Heart right ventricle (tissue), 16 donors: ENCODE measurements around the gene MMP25. TPM values are rescaled to one million over a fixed set of nuclear protein-coding genes. Genes with fewer than 3 reads are reported as not detected.

ENCODE experiments used
- ATAC-seq, 8 donors: fragments of 200-7000 bp; cut with Tn5 transposase; one replicate each; pipeline ENCODE4 v1.9.1; 2020; ENCODE audit warnings: mild to moderate bottlenecking in 8 of 8, moderate library complexity in 8 of 8, moderate number of reproducible peaks in 1 of 8
- DNase-seq, 2 donors: peaks; one replicate each; pipeline ENCODE4 v3.0.0-alpha.2; 2020
- H3K27ac ChIP-seq, 10 donors: fragments of 200-600 bp; sonication (generic) in 2 of 10; one replicate each; pipeline versions ENCODE4 v1.5.0 to v1.8.0; 2020 to 2022; ENCODE audit warnings: mild to moderate bottlenecking in 3 of 10
- H3K27me3 ChIP-seq, 7 donors: fragments of 200-600 bp; one replicate each; pipeline ENCODE4 v1.8.0; 2021 to 2022; ENCODE audit warnings: mild to moderate bottlenecking in 2 of 7
- H3K36me3 ChIP-seq, 9 donors: fragments of 200-600 bp; sonication (generic) in 1 of 9; one replicate each; pipeline versions ENCODE4 v1.5.0 to v1.8.0; 2020 to 2022; ENCODE audit warnings: mild to moderate bottlenecking in 2 of 9
- H3K4me1 ChIP-seq, 9 donors: fragments of 200-600 bp; sonication (generic) in 1 of 9; one replicate each; pipeline versions ENCODE4 v1.5.0 to v1.8.0; 2020 to 2022; ENCODE audit warnings: mild to moderate bottlenecking in 4 of 9
- H3K4me3 ChIP-seq, 10 donors: fragments of 200-600 bp; sonication (generic) in 2 of 10; one replicate each; pipeline versions ENCODE4 v1.5.0 to v1.8.0; 2020 to 2022; ENCODE audit warnings: mild to moderate bottlenecking in 7 of 10, moderate library complexity in 2 of 10
- H3K9me3 ChIP-seq, 11 donors: fragments of 200-600 bp in 10 of 11; sonication (generic) in 2 of 11; one replicate each; pipeline versions ENCODE4 v1.5.0 to v1.8.0; 2013 to 2022; ENCODE audit warnings: mild to moderate bottlenecking in 2 of 11, control low read depth in 1 of 11, moderate library complexity in 1 of 11
- CTCF ChIP-seq, 9 donors: fragments of 200-600 bp; sonication (generic) in 2 of 9; IDR thresholded peaks; one replicate each; pipeline versions ENCODE4 v1.5.0 to v1.8.0; 2021 to 2022; ENCODE audit warnings: antibody characterized with exemption in 9 of 9, mild to moderate bottlenecking in 5 of 9, moderate library complexity in 1 of 9
- WGBS, 2 donors: extraction: QIAGEN DNeasy Blood & Tissue Kit; methylation state at CpG; one replicate each; pipeline ENCODE4 v1.1.7; 2013; ENCODE audit warnings: inconsistent platforms in 1 of 2; 5-methylcytosine and 5-hydroxymethylcytosine counted together
- intact Hi-C, 10 donors: fragments of 100-400 bp; cut with DNase I; formaldehyde crosslinking; loops; one replicate each; pipeline versions ENCODE4 v1.11.1 to v1.14.2; 2022
- polyA plus RNA-seq, 2 donors: library from polyadenylated mRNA; stranded (reverse); fragments of 200-250 nt; gene quantifications; one replicate each; pipeline ENCODE4 v1.2.3, GENCODE V29; 2013
- total RNA-seq, 10 donors: library from RNA; stranded (reverse); fragmentation: NEBNext Ultra II Directional in 3 of 10; extraction: Animal tissue kit (Norgen Biotek cat#: 25700) in 3 of 10; gene quantifications; one replicate each; pipeline versions ENCODE4 v1.2.1 to v1.2.4, GENCODE V29; 2021 to 2023
- donor health status: Arrhythmogenic right ventricular cardiomyopathy.
- donor health status: ischemic (EF 13 %, LVEDD 7.1; RV severe dilation, severe dysfunction).
- donor health status: healthy with polysubstance abuse.
- donor health status: DM: no; HTN: yes; CAD: no.
- donor health status: DM: no; HTN: no; CAD: no.
- donor health status: ischemic (EF 25% LVEDD 6.9; RV normal size, moderate dysfunction).
- donor health status: ischemic (EF 25% LVEDD 5.7; RV mildly dilated, moderate dysfunction).
- donor health status: healthy.
- donor health status: DM: yes; HTN: yes; CAD: no.
- donor health status: Ischemic cardiomyopathy.
- donor health status: ischemic (EF 35%, LVEDD 5.7; RV mildly dilated, moderate dysfunction).
- donor health status: nonischemic (EF 11% LVEDD 7.7; RV severe dilation, severe dysfunction).
- donor health status: DM: yes; HTN: yes; CAD: no.
- donor health status: PGD.
- donor health status: ischemic (EF 29% LVEDD 5.4; RV normal size, mild dysfunction).
- donor health status: nonischemic (EF 23%, LVEDD 6.1; RV moderate dilation, normal function).

The MMP25 gene
- total and polyA plus RNA-seq, 12 donors: 0.26 to 3.9 (median 0.97) TPM

GRCh38 chr16:3089717-3090592 lies 43.6 kb downstream of the MMP25 start:
- ATAC-seq: no peak
- Histone ChIP-seq H3K4me1 (peaks cover 0 to 42% (median 35%) of the 10 kb centered on the region in 9 donors), H3K9me3 (no peaks in the 10 kb centered on the region), H3K36me3 (no peaks in the 10 kb centered on the region), H3K4me3 (no peak overlapping the region), H3K27ac (no peak overlapping the region), H3K27me3 (peaks cover 0 to 10% (median 4%) of the 10 kb centered on the region in 7 donors)
- DNase-seq: no peak
- no peak for TF ChIP-seq CTCF (IDR thresholded peaks at IDR 0.05)
- intact Hi-C loops: loop anchor here in 1 of 10 donors (10.0 kb wide), 1 partner anchor 75 kb away; no protein-coding TSS in a partner anchor
- WGBS, 2 donors: 97 to 98% methylated on average over 81 of the region's 81 CpGs

GRCh38 chr16:3091551-3091950 lies 45.2 kb downstream of the MMP25 start:
- ATAC-seq (no peak), DNase-seq (no peak)
- Histone ChIP-seq H3K4me3 (no peak overlapping the region), H3K4me1 (peaks cover 0 to 42% (median 22%) of the 10 kb centered on the region in 9 donors), H3K27me3 (peaks cover 0 to 10% (median 4%) of the 10 kb centered on the region in 7 donors), H3K27ac (no peak overlapping the region), H3K36me3 (no peaks in the 10 kb centered on the region), H3K9me3 (no peaks in the 10 kb centered on the region)
- intact Hi-C loops: loop anchor here in 1 of 10 donors (10.0 kb wide), 1 partner anchor 73 kb away; no protein-coding TSS in a partner anchor
- 84 to 86% methylated on average over 8 of the region's 8 CpGs for WGBS, 2 donors
- TF ChIP-seq CTCF (IDR thresholded peaks at IDR 0.05): no peak

- DNase-seq: no peak
- H3K4me1 ChIP-seq: peaks cover 0 to 33% (median 12%) of the 10 kb centered on the region in 9 donors
- no peak overlapping the region for H3K4me3 ChIP-seq
- ATAC-seq: no peak
- TF ChIP-seq CTCF (IDR thresholded peaks at IDR 0.05): no peak
- no peaks in the 10 kb centered on the region for H3K9me3 ChIP-seq
- H3K27me3 ChIP-seq: peaks cover 0 to 10% (median 4%) of the 10 kb centered on the region in 7 donors
- intact Hi-C loops: loop anchor here in 1 of 10 donors (10.0 kb wide), 1 partner anchor 72 kb away; no protein-coding TSS in a partner anchor
- H3K27ac ChIP-seq: no peak overlapping the region
- 57 to 62% methylated on average over 20 of the region's 20 CpGs for WGBS, 2 donors
- no peaks in the 10 kb centered on the region for H3K36me3 ChIP-seq
Observed at GRCh38 chr16:3092501-3092941, 46.2 kb downstream of the MMP25 start.

GRCh38 chr16:3094289-3095027 lies 48.1 kb downstream of the MMP25 start:
- H3K36me3 ChIP-seq: no peaks in the 10 kb centered on the region
- DNase-seq (no peak), ATAC-seq (no peak)
- WGBS, 2 donors: 86 to 90% methylated on average over 22 of the region's 22 CpGs
- TF ChIP-seq CTCF (IDR thresholded peaks at IDR 0.05): peak; percentile 19 to 68 (median 49)
- H3K4me3 ChIP-seq: no peak overlapping the region
- H3K27ac ChIP-seq: no peak overlapping the region
- intact Hi-C loops: loop anchor here in 4 of 10 donors (2.0 to 10.0 kb wide), 4 partner anchors 32 to 70 kb away; no protein-coding TSS in a partner anchor
- no peaks in the 10 kb centered on the region for H3K9me3 ChIP-seq
- peaks cover 0 to 10% (median 6%) of the 10 kb centered on the region in 7 donors for H3K27me3 ChIP-seq
- H3K4me1 ChIP-seq: peaks cover 0 to 21% (median 3%) of the 10 kb centered on the region in 9 donors
